Right renal pelvis (tissue), 4 donors: ENCODE data around the gene PGC. TPM values are rescaled to one million over a fixed set of nuclear protein-coding genes. Genes with fewer than 3 reads are reported as not detected.

Source experiments
- DNase-seq, 4 donors: peaks; one replicate each; pipeline ENCODE4 v3.0.0-alpha.2; 2013; ENCODE audit warnings: low read depth in 4 of 4, low spot score in 3 of 4, missing footprints in 1 of 4
- polyA plus RNA-seq, 4 donors: library from polyadenylated mRNA; unstranded; fragments of 120-200 nt; gene quantifications; one replicate each; pipeline ENCODE4 v1.2.1, GENCODE V29; 2013; ENCODE audit not compliant: insufficient read length in 4 of 4

PGC gene
- polyA plus RNA-seq, 4 donors, result 0.17 to 0.30 TPM; not detected in 2

GRCh38 chr6:41687501-41688175 is 59.6 kb downstream of the PGC start:
- DNase-seq, result no peak

Other genes starting within 250 kb of the PGC start
- 10 to 100 TPM; 31.5 to 43.5 (median 33.7) TPM for gene FOXP4, start 201.0 kb downstream of the PGC start, polyA plus RNA-seq
- gene MDFI, start 108.9 kb downstream of the PGC start, polyA plus RNA-seq, result 10 to 100 TPM; 39.6 to 48.8 (median 44.3) TPM
- gene TFEB, start 11.8 kb downstream of the PGC start, polyA plus RNA-seq, result 10 to 100 TPM in 2 of 4 donors, 1 to 10 TPM in 2; 9.4 to 11.7 (median 10.5) TPM
- 1 to 10 TPM; 5.7 to 8.0 (median 6.6) TPM for gene FRS3, start 32.5 kb upstream of the PGC start, polyA plus RNA-seq
- gene PRICKLE4, start 33.4 kb upstream of the PGC start, polyA plus RNA-seq, result 10 to 100 TPM in 1 of 4 donors, 1 to 10 TPM in 3; 2.8 to 11.5 (median 3.6) TPM
- gene TOMM6, start 40.3 kb upstream of the PGC start, polyA plus RNA-seq, result 100 to 1,000 TPM; 241 to 253 (median 247) TPM
- gene USP49, start 148.0 kb upstream of the PGC start, polyA plus RNA-seq, result 10 to 100 TPM in 3 of 4 donors, 1 to 10 TPM in 1; 9.5 to 12.4 (median 11.6) TPM
- 10 to 100 TPM; 40.5 to 43.2 (median 41.6) TPM for gene MED20, start 173.7 kb upstream of the PGC start, polyA plus RNA-seq
- gene BYSL, start 174.1 kb upstream of the PGC start, polyA plus RNA-seq, result 10 to 100 TPM; 26.3 to 32.1 (median 30.7) TPM
- gene CCND3, start 194.4 kb upstream of the PGC start, polyA plus RNA-seq, result 10 to 100 TPM; 28.1 to 32.8 (median 29.8) TPM